ENCODE measurements around the gene SYT7.
A peak's percentile ranks its signal among the peaks of the same experiment; 100 is the strongest.

Gene SYT7

DNA sequence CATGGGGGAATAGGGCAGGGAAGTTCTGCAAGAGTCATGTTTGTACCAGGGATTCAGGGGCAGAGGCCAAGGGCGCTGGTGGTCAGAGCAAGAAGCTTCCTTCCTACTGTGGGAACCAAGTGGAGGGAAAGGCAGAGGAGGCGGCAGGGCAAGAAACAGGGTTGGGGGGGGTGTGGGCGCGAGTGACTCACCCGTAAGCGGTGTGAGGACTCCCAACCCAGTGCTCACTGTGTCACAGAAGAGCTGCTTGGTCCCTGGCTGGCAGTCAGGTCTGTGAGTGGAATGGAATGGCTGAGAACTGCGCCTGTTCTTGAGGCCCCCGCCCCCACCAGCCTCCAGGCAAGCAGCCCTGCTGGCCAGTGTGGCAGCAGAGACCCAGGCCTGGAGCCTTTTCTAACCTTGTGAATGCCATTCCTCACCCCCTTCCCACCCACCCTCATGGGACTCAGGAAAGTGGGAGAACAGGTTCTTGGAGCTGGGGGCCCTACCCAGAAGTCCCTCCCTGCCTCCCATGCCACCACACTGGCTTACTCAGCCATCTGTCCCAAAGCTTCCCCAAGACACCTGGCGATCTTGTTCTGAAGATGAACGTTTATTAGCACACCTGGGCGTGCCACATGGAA, 67.6 kb downstream of the SYT7 start:
- no peak for DNase-seq

DNA sequence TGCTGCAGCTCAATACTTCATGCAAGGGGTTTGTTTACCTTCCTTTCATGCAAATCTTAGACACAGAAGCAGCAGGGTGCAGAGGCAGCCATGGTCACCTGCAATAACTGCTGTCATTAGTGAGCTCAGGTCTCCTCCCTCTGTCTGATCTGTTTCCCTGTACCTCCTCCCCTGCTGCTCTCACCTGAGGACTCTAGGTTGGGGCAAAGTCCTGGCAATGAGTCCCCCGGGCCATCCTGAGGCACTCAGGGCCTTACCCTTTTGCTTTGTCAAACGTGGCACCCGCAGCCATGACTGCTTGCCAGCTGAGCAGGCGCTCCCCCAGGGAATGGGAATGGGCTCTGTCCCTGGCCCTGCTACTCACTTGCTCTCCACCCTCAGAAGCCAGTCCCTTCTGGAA, 68.4 kb downstream of the SYT7 start:
- DNase-seq, result no peak

DNA sequence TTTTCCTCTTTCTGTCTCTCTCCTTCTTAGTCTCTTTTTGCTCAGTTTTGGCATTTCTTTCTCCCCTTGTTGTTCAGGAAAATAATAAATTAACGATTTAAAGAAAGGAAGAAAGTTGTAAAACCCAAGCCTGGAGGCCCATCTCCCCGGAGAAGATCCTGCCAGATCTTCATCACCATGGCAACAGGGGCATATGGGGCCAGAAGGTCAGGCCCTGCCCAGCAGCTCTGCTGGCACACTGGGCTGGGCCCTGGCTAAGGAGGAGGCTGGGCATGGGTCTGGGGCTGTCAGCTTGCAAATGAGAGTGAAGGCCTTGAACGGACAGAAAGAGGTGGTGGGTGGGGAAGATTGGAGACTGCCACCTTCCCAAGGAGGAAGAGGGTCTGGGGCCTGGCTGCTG, 69.5 kb downstream of the SYT7 start:
- DNase-seq, result no peak

DNA sequence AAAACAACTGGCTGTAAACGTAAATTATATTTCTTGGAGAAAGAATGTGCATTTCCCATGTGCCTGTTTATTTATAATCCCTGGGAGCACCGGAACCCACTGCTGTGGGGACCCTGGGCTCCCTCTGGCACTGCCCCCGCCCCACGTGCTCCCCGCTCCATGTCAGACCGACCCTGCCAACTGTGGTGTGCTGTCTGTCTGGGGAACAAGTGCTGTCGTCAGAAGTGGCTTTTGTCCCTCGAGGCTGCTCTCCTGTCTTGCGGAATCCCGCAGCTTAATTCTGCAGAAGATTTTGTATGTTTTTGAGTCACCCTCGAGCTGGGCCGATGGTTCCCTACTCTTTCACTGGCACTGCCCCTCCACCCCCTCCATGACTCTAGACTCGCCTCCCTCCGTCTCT, 69.9 kb downstream of the SYT7 start:
- no peak for DNase-seq

DNA sequence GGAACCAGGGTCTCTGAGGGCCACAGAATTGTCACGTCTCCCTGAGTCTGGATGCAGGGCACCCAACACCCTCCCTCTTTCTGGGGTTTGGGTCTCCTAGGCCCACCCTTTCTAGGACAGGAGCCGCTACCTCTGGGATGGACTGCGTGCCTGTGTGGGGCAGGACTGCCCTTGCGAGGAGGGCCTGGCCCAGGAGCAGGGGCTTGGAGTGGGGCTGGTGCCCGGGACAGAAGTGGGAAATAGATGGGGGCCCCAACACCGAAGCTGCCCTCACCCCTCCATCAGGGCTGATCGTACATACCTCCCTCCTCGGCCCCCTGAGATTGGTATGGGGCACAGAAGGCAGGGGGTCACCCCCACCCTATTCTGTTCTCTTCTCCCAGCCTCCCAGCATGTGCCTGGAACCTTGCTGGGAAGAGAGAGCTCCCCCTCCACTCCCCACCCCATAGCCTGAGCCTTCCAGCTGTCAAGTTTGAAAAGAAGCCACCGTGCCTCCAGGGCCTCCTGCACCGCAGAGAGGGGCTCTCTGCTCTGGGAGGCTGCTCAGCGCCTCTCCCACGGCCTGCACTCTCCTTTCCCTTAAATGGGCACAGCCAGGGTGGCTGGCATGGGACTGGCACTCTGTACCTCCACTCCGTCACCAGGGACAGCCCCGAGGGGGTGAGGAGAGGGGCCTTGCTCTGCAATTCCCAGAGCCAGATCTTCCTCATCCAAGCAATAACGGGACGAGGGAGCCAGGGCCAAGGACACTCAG, 70.5 kb downstream of the SYT7 start:
- DNase-seq, result no peak

DNA sequence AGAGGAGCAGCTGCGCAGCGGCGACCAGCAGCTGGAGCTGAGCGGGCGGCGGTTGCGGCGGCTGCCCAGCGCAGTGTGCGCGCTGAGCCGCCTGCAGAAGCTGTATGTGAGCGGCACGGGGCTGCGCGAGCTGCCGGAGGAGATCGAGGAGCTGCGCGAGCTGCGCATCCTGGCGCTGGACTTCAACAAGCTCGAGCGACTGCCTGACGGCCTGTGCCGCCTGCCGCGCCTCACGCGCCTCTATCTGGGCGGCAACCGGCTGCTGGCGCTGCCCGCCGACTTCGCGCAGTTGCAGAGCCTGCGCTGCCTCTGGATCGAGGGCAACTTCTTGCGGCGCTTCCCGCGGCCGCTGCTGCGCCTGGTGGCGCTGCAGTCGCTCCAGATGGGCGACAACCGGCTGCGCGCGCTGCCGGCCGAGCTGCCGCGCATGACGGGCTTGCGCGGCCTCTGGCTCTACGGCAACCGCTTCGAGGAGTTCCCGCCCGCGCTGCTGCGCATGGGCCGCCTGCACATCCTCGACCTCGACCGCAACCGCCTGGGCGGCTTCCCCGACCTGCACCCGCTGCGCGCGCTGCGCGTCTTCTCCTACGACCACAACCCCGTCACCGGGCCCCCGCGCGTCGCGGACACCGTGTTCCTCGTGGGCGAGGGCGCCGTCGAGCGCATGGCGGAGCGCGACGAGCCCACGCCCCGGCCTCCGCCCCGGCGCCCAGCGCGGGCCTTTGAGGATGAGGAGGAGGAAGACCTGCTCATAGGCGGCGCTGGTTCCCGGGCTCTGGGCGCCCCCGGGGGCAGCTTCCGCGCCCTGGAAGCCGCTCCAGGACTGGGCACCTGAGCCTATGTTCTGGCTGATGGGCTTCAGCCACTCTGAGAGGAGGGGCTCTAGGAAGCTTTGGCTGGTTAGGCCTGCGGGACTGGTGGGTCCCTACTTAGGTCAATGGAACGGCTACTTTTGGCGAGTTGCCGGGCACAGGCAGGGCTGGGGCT, 71.5 kb downstream of the SYT7 start:
- DNase-seq, result peak; percentile 34

DNA sequence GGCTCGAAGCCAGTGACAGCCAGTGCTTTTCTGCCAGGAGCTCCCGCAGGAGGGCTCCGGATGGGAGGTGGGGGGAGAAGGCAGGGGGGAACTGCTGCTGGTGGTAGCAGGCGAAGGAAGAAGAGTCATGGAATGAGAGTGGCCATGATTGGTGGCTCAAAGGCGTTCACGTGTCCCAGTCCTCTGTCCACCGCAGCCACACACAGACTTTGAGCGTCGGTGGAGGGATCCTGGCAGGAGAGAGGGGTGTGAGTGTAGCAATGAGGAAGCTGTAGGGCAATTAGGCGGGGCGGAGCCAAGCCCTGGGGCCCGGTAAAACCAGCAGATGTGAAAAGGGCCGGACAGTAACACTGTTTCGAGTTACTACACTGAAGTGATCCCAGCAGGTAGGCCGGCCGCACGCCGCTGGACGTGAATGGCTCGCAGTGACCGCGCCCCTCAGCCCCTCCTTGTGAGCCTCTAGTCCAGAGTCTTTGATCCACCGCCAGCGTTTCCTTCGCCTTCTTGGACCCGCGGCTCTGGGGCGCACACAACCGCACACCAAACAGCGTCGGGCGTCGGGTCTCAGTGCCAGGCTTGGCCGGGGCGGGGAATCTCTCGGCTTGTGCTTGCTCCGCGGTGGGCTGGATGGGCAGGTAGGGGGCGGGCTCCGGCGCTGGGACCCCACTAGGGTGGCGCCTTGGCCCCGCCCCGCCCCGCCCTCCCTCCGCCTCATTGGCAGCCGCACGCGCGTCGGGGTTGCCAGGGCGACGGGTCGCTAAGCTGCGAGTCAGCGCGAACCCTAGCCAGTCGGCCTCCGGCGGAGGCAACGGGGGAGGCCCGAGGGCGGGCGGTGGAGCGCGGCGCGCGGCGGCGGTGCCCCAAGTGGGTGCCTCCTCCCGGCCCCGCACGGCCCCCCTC, 72.7 kb downstream of the SYT7 start, which contains the start of gene LRRC10B:
LRRC10B (plus strand) TSS at position 788 of the 900 bp plus-strand sequence. CDS start 250 bp downstream, outside the sequence.
- peak; percentile 21 for DNase-seq

DNA sequence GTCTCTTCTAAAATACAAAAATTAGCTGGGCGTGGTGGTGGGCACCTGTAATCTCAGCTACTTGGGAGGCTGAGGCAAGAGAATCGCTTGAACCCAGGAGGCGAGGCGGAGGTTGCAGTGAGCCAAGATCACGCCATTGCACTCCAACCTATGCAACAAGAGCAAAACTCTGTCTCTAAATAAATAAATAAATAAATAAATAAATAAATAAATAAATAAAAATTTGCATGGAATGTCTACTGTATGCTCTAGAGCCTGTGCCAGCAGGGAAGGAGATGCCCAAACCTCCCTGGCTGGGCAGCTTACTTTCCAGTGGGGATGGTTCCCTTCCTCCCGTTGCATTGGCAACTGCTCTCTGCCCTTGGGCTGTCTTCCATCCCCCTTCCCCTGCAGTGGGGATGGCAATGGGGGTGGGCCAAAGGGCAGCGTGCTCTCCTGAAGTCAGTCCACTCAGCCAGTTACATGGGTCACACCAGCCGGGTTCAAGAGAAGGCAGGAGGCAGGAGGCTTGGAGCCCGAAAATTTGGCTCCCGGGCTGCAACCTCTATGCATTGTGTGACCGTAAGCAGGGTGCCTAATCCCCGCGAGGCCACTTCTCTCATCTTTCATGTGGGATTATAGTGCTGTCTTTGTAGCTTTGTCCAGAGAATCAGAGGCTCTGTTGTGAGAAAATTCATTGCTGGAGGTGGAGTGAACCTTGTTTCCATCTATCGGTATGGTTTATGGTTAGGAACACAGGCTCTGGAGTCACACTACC, 73.7 kb downstream of the SYT7 start:
- no peak for DNase-seq

DNA sequence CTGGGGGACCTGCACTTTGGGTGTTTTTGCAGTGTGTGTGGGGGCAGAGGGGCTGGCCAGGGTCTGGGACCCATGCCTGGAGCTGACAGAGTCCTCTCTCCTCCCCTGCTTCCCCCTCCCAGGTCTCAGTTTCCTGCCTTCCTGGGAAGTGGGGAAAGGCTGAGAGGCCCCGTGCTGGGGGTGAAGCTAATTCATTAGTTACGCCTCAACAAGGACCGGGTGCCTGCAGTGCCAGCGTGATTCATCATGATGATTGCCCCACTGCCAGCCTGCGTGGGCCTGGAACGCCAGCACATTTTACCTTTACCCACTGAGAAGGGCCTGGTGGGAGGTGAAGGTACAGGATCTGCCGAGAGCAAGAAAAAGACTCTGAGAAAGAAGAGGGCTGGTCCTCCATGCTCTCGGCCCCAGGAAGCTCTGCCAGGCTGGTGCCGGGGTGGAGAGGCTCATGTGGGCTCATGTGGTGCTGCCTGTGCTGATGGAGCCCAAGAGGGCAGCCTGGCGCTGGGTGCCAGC, 75.2 kb downstream of the SYT7 start:
- no peak for DNase-seq

DNA sequence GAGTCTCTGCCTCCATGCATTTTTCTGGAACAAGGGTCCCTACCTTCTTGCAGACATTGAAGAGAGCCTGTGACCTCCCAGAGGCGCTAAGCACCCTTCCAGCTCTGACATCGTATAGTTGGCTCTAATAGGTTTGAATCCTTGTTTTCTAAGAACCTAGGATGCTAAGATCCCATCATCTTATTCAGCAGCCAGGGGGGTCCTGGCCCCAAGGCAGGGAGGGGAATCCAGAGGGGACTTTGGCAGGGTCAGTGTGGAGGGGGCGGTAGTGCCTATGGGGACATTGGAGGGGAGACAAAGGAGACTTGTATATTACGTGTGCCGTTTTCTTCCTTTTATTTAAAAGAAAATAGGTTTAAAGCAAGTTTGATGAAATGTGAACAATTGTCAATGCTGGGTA, 75.8 kb downstream of the SYT7 start:
- DNase-seq, result no peak

DNA sequence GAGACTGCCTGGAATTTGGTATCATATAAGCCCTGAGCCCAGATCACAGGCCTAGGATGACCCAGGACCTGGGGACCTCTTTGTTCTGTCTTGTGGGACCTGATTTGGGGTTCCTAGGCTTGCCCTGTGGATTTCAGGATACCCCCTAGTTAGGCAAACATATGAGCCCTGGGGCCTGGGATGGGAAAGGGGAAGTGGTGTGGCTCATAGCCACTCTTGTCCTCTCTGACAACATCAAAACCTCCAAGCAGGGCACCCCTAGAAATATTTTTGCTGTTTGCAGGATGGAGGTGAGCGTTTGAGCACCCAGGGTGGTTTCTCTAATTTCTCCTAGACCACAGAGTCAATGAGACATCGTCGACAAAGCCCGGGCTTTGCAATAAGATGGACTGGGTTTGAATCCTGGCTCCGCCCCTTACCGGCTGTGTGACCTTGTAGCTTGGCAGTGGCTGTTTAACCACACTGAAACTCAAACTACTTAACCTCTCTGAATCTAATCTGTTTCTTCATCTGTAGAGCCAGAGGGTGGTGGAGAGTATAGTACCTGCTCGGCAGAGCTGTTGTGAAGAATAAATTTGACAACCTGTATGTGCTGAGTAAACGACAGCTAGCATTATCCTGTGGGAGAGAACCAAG, 77.6 kb downstream of the SYT7 start:
- no peak for DNase-seq

DNA sequence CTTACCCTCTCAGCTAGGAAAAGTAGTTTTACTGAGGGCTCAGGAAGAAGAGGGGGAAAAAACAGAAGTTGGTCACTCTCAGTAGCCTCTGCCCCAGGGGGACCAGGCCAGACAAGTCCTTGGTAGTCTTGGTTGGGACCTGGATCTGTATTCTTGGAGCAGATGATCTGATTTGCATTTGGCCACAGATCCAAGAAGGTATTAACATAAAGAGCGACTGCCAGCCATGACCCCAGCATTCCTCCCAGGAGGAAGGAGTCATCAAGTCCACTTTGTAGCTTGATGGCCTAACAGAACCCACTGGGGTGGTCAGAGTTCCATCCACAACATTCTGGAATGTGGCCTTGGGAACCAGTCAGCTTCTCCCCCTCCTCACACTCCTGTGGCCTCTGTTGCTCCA, 78.4 kb downstream of the SYT7 start:
- DNase-seq, result no peak

DNA sequence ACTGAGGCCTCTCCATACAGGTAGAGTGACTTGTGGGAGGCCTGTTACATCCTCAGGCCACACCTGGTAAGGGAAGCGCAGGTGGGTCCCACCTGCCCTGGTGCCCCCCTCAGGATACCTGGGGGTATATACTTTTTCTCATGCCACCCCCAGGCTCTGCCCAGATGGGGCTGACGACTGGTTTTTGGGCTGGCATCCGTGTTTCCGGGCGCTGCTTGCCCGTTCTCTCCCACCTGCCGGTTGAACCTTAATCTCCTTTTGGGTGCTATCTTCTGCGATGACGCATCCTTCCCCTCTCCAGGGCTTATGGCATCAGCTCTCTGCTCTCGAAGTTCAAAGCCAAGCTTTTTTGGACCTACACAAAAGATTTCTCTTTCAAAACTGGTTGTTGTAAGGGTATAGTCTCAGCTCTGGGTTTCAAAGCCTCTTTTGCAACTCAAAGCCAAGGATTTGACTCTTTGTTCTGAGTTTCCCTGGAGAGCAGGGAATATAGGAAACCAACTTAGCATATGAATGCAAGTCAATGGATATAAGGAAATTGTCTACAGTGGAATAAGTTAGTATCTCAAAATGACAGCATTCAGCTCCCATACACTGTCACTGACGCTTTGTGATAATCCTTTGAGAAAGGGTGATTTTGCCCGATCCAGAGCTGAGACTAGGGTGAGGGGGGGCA, 80.9 kb downstream of the SYT7 start:
- no peak for DNase-seq

DNA sequence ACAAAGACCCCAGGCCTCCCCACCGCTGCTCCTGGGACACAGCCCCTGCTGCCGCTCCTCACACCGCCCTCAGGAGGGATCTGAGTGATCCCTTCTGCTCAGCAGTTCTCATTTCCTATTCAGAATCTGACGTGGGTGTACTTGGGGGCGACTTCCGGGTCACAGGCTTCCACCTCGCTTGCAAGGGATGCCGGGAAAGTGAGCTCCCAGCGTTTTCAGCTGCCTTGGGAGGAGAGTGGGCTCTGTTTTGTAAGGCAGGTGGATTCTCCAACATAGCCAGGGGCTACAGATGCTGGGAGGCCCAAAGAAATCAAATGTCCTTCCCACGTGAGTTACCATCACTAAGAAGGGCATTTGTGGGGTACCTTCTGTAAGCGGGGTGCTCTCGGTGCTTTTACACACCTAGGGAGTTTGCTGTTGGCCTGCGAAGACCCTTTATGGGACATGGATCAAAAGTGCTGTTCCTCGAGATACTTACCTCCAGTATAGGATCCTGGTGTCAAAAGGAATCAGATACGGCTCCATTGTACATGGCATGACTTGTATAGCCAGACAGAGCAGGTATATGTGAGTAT, 82.0 kb downstream of the SYT7 start:
- no peak for DNase-seq

DNA sequence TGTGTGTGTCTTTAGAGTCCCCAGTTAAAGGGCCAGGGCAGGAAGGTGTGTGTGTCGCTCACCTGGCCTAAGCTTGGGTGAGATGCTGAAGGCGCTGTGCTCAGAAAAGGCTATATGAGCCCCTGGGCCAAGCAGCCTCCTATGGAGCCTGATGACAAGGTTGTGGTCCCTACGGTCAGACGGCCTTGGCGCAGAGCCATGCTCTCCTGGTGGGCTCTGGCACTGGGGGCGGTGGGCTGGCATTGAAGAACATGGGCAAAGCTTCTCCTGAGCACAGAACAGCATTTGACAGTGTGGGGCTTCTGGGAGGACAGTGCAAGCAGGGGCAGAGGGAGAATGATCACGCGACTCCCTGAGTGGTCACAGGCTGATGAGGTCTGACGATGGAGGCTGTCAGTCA, 83.0 kb downstream of the SYT7 start:
- DNase-seq, result no peak

DNA sequence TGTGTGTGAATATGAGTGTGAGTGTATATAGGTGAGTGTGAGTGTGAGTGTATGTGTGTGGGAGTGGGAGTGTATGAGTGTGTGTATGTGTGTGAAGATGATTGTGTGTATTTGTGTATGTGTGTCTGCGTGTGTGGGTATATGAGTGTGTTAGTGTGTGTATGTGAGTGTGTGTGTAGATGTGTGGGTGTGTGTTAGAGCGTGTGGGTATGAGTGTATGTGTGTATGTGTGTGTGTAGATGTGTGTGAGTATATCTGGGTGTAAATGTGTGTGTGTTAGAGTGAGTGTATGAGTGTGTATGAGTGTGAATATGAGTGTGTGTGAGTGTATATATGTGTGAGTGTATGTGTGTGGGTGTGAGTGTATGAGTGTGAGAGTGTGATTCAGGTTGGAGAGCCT, 83.4 kb downstream of the SYT7 start:
- no peak for DNase-seq

DNA sequence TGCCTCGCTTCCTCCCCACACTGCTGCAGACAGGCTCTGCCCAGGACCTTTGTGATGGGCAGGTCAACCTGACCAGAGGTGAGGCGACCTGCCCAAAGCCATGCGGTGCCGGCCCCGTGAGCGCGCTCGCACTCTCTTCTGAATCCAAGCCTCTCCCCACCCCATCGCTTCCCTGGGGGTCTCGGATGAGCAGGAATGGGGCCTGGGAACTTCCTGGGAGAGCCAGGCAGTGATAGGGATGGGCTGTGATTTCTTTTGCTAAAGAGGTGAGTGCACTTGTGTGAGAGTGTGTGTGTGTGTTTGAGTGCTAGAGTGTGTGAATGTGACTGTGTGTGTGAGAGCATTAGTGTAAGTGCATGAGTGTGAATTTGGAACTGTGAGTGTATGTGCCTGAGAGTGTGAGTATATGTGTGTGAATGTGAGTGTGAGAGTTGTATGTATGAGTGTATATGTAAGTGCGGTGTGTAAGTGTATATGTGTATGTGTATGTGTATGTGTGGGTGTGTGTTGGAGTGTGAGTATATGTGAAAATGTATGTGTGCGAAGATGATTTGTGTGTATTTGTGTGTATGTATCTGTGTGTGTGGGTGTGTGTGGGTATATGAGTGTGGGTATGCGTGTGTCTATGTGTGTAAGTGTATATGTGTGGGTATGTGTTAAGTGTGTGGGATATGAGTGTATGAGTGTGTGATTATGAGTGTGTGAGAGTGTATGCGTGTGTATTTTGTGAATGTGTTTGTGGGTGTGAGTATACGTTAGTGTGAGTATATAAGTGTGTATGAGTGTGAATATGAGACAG, 84.1 kb downstream of the SYT7 start:
- no peak for DNase-seq

DNA sequence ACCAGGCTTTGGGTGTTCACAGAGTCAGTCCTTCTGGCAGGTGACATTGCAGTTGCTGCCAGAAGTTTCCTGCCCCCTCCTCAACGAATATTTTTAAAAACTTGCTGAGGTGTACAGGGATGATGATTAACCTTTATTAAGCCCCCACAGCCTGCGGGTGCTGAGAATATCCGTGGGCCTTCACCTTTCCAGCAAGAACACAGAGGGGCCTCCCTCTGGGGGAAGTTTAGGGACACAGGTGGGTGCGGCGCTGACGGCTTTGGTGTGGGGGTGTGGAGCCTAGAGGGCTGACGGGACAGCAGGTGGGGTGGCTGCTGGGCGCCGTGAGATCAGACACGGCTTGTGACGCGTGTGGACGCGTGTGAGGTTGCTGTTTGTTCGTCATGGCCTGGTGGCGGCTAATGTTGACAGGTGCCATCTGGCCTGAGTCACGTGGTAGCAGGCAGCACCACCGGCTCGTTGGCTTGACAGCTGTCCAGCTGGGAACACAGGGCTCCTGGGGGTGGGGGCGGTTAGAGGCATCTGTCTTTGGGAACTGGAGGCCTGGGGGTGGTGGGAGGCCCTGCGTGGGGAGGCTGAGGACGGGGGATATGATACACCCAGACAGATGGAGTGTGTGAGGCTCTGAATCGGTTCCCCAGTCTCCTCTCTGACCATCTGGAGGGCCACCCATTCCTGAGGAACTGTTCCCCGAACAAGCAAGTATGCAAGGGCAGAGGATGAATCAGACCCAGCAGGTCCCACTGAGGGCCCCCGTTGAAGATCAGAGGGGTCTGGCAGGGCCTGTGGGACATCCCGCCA, 84.9 kb downstream of the SYT7 start:
- no peak for DNase-seq

Data from activated CD8-positive, alpha-beta memory T cell treated with anti-CD3 and anti-CD28 coated beads, Interleukin-2, amount 50 U/mL, for 4 hours (primary cell).